ENCODE measurements around the gene PRKCD.
"Not testable (repeated sequence)": the region's sequence is repeated elsewhere in the genome, so short reads cannot be mapped to it uniquely, and the experiment has no call there.

PRKCD gene

GRCh38 chr3:53140847-53141845 is 19.9 kb upstream of the PRKCD start:
- DNase-seq: no peak

- no peak for DNase-seq
These were observed 18.0 kb upstream of the PRKCD start for GRCh38 chr3:53142986-53143385.

- DNase-seq: no peak
These were observed 16.6 kb upstream of the PRKCD start for GRCh38 chr3:53144446-53144845.

- DNase-seq: no peak
These were observed 15.9 kb upstream of the PRKCD start for GRCh38 chr3:53144862-53145712.

- DNase-seq: no peak
These were observed 15.3 kb upstream of the PRKCD start for GRCh38 chr3:53145713-53146080.

GRCh38 chr3:53146319-53146891 is 14.6 kb upstream of the PRKCD start:
- no peak for DNase-seq

- no peak for DNase-seq
These were observed 13.7 kb upstream of the PRKCD start for GRCh38 chr3:53147151-53147902.

- DNase-seq: no peak
These were observed 13.1 kb upstream of the PRKCD start for GRCh38 chr3:53147903-53148400.

GRCh38 chr3:53149006-53149690 is 11.9 kb upstream of the PRKCD start:
- no peak for DNase-seq

GRCh38 chr3:53149699-53150098 is 11.3 kb upstream of the PRKCD start:
- DNase-seq: no peak

GRCh38 chr3:53150247-53151085 is 10.5 kb upstream of the PRKCD start:
- DNase-seq: no peak

GRCh38 chr3:53151086-53151438 is 9.9 kb upstream of the PRKCD start:
- not testable (repeated sequence) for DNase-seq

GRCh38 chr3:53151465-53151864 is 9.5 kb upstream of the PRKCD start:
- no peak for DNase-seq

- DNase-seq: no peak
These were observed 8.9 kb upstream of the PRKCD start for GRCh38 chr3:53151870-53152660.

GRCh38 chr3:53153264-53153823 is 7.7 kb upstream of the PRKCD start:
- DNase-seq: no peak

- DNase-seq: no peak
These were observed 7.0 kb upstream of the PRKCD start for GRCh38 chr3:53153980-53154379.

- peak; percentile 56 for DNase-seq
These were observed 6.1 kb upstream of the PRKCD start for GRCh38 chr3:53154881-53155285.

GRCh38 chr3:53155760-53156159 is 5.2 kb upstream of the PRKCD start:
- DNase-seq: no peak

GRCh38 chr3:53156368-53156834 is 4.6 kb upstream of the PRKCD start:
- no peak for DNase-seq

All from 8988T (cell line).